ENCODE measurements around the gene ECSCR.
A peak's percentile ranks its signal among the peaks of the same experiment; 100 is the strongest.

ECSCR gene

DNA sequence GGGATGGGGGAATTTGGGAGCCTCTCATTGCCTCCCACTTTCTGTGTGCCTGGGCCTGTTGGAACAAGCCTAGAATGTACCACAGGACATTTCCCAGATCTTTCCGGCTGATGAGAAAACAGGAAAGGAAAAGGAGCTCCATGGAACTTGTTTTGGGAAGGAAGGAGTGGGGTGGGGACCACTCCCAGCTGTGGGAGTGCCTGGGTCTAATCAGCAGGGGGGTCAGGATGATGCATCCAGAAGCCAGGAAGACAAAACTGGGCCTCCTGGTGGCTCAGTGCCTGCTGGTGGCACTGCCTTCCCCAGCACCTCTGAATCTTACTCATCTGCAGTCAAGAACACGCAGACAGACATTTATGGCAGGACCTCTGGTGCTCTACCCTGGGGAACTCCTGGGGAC lies 11.0 kb upstream of the ECSCR start:
- DNase-seq: peak; percentile 45

DNA sequence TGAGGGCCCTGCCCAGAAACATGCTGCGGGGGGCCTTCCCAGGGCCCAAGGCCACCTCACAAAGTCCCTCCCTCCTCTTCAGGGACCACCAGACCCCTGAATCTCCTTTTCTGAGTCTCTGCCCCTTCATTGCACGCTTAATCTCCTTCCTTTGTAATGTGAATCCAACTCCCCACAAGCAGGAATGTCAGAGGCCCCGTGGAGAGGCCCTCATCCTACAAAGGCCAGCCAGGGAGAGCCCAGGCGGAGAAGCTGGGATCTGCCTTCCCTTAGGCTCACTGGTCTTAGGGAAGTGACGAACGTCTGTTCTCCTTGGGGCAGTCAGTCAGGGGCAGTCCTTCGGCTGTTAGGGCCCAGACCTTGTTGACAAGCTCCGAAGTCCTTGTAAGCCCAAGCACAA lies 10.6 kb upstream of the ECSCR start:
- no peak for DNase-seq

DNA sequence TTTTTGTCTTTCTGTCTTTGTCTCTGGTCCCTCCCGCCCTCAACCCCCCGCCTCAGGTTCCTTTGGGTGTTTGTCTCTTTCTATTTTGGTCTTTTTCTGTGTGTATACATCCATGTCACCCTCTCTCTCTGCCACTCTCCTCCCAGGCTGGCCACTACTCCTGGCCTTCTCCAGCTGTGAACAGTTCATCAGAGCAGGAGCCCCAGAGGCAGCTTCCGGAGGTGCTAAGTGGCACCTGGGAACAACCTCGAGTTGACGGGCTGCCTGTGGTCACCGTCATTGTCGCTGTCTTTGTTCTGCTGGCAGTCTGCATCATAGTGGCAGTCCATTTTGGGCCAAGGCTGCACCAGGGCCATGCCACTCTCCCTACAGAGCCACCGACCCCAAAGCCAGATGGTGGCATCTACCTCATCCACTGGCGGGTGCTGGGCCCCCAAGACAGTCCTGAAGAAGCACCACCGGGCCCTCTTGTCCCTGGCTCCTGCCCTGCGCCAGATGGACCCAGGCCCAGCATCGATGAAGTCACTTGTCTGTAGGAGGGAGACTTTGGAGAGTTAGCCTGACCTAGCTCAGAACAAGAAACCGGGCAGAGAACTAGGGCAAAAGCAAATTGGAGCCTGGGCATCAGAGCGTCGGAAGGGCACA lies 10.0 kb upstream of the ECSCR start:
- no peak for DNase-seq

DNA sequence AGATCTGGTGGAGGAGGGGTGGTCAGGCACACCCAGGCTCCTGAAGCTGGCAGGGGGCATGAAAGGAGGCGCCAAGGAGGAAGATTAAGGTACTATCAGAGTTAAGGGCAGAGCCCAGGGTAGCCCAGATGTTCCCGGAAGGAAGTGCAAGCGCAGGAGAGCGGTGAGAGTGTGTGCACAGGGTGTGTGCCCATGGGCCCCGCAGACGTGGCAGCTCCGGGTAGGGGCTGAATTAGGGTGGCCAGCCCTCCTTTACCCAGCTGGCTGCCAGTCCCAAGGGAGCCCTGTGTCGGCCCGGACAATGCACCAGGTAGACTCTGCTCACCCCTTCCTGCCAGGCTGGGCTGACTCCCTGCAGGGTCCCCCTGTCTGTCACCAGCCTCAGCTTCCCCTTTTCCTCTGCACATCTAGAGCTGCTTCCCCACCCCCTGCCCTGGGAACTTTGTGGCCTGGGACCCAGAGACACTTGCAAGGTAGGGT lies 8.3 kb upstream of the ECSCR start, which contains the start of gene SMIM33:
TSS of gene SMIM33 (plus strand) at position 184 of the 480 bp plus-strand sequence. CDS start at position 302, 118 bp downstream.
- DNase-seq: peak; percentile 74

DNA sequence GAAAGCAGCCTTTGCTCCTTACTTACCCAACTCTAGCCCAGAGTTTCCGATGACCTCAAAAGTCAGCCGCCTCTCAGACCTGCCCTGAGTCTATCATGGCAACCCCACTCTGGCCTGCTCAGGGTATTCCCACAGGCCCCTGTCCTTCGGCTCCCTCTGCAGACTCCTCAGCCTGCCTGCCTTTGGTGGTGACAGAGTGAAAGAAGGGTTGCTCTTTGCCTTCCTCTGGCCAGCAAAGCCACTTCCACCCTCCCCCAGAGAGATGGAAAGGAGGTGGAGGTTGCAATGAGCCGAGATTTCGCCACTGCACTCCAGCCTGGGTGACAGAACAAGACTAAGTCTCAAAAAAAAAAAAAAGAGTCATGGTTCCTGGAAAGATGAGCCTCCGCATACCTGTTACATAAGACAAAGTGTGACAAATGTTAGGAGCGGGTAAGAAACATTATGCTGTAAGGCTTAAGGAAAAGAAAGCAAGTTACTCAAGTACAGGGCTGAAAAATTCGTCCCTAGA lies 5.9 kb upstream of the ECSCR start:
- peak; percentile 53 for DNase-seq

DNA sequence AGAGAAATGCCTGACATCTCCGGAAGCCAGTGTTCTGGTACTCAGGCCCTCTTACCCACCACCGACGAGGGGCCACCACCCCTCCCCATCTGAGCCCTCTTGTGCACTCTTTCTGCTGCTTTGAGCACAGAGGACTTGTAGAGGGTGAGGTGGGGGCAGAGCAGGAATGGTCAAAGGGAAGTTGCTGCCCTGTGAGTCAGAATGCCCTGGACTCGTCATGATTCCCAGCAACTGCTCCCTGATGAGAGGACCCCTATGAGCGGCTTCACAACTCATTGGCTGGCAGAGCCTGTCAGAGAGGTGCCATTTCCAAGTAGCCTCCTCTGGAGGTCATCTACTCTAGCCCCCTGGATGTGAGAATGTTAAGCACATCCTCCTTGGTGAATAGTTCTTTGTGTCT lies 845 bp downstream of the ECSCR start:
- DNase-seq: no peak

DNA sequence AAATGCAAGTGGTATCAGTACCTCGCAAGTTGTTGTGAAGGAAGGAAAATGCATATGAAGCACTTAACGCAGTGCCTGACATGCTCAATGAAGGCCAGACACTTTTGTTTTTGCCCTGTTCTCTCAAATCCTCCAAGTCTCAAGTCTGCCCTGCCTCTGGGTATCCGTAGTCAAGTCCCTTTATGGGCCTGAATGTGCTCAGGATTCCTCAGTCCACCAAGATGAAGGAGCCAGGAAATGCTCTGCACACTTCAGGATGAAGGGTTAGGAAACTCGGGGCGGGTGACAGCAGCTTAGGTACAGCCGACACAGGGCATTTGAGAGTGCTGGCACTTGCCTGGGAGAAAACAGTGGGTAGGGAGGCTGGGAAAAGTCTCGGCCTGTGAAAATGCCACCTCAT lies 1.4 kb downstream of the ECSCR start:
- DNase-seq: no peak

DNA sequence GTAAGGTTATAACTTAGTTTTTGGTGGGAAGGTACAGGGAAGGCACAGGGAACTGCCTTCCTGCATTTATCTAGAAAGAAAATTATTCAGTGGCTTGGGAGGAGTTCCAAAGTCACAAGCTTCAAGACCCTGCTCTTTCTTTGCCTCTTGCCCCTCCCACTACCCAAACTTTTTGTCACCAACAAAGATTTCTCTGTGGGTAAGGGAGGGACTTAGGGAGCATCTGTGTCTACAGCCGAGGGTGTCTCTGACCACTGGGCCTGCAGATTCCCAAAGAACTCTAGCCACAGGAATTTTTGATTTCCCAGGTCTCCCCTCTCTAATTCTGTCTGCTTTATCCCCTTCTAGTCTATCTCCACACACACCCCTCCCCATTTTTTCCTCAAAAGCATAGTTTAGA lies 2.1 kb downstream of the ECSCR start:
- no peak for DNase-seq

DNA sequence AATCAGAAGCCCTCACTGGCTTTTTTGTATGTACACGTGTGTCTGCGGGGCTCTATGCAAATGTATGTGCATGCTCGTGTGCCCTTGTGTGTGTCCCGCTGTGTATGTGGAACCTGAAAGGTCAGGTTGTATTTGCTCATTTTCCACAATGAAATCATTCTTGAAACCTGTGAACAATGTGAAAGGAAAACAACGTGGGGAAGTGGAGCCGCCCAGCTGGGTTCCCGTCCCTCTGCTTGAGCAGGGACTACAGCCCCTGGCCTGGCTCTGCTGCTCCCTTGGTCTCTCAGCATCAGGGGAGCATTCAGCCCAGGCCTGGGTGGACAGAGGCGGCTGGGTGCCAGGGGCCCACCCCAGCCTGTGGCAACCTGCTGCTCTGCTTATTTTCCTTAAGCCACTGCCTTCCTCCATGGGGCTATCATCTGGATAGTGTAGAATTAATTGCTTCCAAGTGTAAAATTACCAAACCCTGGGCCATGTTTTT lies 3.0 kb downstream of the ECSCR start:
- no peak for DNase-seq

DNA sequence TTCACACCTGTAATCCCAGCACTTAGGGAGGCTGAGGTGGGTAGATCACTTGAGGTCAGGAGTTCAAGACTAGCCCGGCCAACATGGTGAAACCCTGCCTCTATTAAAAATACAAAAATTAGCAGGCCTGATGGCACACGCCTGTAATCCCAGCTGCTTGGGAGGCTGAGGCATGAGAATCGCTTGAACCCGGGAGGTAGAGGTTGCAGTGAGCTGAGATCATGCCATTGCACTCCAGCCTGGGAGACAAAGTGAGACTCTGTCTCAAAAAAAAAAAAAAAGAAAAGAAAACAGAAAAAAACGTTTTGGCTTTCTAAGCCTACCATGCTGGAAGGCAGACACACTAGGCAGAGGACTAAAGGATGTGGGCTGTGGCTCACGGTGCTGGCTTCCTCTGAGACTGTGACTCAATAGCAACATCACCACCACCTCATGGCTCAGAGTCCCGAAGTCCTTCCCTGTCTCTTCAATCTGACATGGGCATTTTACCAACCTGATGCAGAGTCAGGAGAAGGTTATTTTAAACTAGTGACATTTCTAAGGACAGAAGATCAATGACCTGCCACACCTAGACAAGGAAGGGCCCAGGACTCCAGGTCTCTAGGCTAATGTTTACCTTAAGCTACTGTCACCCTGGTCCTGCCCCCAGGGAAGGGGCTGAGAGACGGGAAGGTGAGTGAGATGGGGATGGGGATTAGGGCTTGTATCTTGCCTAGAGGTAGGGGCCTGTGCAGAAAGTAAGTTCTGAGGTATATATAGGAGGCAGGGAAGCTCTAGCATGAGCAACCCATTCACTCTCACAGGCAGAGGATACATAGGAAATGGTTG lies 3.7 kb downstream of the ECSCR start:
- DNase-seq: peak; percentile 68

DNA sequence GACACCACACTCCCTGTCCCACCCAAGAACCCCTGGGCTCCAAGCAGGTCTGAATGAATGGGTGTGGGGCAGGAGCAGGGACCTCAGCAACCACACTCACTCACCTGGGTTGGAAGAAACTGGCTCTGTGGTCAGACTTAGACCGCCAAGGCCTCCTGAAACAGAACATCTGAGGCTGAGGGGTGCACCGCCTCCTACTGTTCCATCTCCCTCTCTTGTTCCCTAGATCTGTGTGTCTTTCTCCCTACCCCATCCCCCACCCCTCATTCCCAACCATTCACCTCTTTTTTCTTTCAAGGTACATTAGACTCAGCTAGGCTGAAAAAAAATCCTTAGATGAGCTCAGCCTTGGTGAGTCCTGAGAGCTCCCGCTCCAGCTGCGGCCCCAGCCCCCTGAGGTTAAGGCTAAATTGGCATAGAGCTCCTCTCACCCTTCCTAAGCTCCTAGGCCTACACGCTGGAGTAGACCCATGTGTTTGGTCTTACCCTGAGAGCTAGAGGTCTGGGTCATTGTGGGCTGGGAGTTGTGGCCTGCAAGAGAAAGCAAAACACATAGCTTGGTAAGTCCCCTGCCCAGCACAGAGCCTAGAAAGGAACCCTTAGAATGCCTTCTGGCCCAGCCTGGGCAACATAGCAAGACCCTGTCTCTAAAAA lies 4.8 kb downstream of the ECSCR start:
- no peak for DNase-seq

DNA sequence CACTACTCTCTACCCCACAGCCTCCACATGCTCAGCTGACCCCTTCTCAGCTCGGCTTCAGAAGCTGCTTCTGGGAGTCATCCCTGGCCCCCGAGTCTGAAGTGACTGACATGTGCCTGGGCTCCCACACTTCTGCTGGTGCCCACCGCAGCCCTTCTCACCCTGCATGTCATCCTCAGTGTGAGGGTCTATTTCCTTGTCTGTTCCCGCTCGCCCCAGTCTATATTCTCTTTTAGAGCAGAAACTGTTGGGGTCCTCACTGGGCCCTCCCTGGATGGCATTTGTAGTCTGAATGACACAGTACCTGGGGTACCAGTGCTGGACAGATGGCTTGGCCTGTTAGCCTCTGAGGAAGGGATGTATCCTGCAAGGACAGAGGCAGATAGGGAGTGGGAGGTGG lies 5.3 kb downstream of the ECSCR start:
- DNase-seq: no peak

DNA sequence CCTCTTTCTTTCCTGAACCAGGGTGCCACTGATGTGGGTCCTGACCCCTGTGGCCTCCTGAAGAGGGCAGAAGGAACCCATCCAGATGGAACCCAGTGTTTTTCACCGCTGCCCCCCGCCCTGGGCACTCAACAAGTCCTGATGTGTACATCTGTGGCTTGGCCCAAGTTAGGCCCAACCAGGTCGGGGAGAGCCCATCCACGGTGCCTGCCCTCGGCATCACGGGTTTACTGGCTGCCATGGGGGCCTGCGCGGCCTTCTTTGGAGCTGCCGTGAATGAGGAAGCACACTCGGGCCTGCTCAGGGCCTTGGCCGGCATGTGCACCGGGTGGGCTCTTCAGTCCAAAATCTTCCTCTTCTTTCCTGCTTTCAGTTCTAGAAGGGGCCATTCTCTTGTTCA lies 5.8 kb downstream of the ECSCR start:
- no peak for DNase-seq

DNA sequence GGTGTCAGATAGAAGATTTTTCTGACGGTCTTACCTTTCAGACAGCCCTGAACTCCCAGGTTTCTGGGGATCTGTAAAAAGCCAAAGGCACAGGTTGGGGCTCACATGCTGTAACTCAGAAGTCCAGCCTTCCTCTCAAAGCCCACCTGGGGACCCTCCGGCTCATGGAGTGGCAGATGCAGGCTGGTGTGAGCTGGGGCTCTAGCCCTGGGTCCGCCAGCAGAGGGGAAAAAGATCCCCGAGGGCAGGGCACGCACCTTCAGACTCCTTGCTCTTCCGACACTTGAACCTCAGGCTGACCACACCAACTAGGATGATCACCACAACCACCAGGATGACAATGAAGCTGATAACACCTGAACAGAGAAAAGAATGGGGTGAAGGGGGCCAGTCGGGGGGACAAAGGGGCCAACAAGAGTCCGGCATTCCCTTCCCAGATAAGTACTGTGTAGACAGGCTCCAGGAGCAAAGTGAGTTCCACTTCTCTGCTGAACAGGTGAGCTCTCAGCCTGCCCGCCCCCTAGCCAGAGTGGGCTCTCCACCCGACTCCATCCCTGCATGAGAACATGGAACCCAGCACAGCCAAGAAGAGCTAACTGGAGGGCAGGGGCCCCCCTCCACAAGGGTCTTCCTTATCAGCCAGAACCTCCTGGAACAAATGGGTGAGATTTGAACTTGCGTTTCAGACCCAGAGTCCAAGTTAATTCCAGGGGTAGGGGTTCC lies 7.8 kb downstream of the ECSCR start:
- DNase-seq: no peak

DNA sequence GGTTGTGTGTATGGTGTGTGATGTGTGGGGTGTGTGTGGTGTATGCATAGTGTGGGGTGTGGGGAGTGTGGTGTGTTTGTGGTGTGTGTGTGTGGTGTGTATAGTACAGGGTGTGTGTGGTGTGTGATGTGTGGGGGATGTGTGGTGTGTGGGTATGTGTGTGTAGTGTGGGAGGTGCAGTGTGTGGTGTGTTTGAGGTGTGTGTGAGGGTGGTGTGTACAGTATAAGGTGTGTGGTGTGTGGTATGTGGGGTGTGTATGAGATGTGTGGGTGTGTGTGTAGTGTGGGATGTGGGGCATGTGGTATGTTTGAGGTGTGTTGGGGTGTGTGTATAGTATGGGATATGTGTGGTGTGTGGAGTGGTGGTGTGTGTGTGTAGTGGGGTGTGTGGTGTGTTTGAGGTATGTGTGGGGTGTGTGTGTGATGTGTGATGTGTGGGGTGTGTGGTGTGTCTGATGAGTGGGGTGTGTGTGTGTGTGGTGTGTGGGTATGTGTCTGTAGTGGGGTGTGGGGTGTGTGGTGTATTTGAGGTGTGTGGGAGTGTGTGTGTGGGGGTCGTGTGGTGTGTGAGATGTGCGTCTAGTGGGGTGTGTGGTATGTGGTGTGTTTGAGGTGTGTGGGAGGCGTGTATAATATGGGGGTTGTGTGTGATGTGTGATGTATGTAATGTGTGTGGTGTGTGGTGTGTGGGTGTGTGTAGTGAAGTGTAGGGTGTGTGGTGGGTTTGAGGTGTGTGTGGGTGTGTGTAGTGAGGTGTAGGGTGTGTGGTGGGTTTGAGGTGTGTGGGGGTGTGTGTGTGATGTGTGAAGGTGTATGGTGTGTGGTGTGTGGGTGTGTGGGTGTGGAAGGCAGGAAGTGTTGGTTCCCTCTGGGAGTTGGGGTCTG lies 8.6 kb downstream of the ECSCR start:
- DNase-seq: no peak

DNA sequence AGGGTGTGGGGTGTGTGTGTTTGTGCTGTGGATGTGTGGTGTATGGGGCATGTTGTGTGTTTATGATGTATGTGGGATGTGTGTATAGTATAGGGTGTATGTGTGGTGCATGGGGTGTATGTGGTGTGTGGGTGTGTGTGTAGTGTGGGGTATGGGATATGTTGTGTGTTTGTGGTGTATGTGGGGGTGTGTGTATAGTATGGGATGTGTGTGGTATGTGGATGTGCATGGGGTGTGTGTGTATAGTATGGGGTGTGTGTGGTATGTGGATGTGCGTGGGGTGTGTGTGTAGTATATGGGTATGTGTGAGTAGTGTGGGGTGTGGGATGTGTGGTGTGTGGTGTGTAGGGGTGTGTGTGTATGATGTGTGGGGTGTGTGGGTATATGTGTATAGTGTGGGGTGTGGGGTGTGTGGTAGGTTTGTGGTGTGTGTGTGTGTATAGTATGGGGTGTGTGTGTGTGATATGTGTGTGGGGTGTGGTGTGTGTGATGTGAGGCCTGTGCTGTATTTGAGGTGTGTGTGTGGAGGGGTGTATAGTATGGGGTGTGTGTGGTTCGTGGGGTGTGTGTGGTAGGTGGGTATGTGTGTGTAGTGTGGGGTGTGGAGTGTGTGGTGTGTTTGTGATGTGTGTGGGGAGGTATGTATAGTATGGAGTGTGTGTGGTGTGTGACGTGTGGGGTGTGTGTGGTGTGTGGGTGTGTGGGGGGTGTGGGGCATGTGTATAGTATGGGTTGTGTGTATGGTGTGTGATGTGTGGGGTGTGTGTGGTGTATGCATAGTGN lies 10.5 kb downstream of the ECSCR start:
- DNase-seq: no peak

DNA sequence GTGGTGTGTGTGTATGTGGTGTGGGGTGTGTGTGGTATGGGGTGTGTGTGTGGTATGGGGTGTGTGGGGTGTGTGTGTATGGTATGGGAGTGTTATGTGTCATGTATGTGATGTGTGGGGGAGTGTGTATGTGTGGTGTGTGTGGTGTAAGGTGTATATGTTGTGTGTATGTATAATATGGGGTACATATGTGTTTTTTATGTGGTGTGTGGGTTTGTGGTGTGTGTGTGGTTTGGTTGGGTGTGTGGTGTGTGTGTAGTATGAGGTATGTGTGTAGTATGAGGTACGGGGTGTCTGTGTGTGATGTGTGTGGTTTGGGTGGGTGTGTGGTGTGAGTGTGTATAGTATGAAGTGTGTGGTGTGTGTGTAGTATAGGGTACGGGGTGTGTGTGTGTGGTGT lies 11.4 kb downstream of the ECSCR start:
- DNase-seq: no peak

DNA sequence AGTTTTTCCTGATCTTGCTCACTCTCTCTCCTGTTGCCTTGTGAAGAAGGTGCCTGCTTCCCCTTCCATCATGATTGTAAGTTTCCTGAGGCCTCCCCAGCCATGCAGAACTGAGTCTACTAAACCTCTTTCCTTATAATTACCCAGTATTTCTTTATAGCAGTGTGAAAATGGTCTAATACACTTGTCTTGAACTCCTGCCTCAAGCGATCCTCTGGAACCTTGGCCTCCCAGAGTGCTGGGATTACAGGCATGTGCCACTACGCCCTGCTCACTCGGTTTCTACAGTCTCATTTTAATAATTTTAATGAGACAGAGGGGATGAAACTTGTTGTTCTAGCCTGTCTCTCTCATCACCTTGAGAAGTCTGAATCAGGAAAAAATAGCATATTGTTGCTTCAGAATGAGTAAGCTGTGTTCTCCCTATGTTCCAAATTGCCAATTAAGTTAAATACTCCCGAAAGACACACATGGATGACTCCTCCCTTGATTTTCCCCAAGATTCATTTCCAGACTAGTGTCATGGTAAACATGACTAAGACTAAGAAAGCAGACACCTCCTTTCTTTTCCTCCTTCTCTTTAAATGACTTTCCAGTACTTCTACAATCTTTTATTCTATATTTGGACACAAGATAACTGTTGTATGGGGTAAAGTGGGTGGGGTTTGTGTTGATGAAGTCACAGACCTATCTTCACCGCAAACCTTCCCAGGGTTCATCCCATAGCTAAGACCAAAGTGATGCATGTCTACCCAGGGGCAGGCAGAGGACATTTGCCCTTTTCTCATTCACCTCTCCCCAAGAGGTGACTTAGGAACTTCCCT lies 15.4 kb downstream of the ECSCR start:
- DNase-seq: no peak

DNA sequence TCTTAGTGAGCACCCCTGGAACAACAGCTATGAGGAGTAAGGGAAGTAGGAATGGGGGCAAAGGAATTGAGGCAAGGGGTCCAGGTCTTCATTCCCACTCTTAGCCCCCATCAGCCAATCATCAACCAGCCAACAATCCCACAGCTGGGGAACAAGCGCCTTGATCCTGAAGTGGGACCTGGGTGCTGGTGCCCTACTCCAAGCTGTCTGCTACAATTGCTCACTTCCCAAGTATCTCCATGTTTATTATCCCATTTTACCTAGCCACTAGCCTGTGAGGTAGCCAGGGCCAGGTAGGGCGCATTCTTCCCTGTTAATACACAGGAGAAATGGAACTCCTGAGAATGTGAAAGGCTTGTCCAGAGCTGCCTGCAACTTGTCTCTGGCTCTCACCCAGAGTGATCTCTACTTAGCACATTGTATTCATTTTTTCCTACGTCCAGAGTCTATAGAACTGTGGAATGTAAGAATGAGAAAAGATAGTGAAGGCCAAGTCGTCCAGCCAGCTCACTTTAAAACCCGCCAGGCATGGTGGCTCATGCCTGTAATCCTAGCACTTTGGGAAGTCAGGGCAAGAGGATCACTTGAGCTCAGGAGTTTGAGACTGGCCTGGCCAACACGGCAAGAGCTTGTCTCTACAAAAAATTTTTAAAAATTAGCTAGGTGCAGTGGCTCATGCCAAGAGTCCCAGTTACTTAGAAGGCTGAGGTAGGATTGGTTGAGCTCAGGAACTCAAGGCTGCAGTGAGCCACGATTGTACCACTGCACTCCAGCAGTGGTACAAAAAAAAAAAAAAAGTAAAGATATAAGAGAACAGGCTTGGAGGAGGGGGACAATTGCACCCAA lies 17.0 kb downstream of the ECSCR start:
- no peak for DNase-seq
